SK-N-SH treated with all-trans-retinoic acid at 6 μM for 48 hours (cell line): Measurements from ENCODE around the gene NUP133.

ENCODE experiments used
- ARNTL ChIP-seq: fragments of 450-650 bp; formaldehyde crosslinking; IDR thresholded peaks from 2 replicates; pipeline ENCODE4 v1.5.0; 2020; ENCODE audit warnings: low read depth, mild to moderate bottlenecking, moderate library complexity, borderline replicate concordance
- ESRRG ChIP-seq: fragments of 250-450 bp; sonication (Bioruptor Pico); IDR thresholded peaks from 2 replicates; pipeline ENCODE4 v1.6.1; 2021; ENCODE audit warnings: mild to moderate bottlenecking
- TOX ChIP-seq: fragments of 250-450 bp; sonication (Bioruptor Pico); IDR thresholded peaks from 2 replicates; pipeline ENCODE4 v1.8.0; 2021; ENCODE audit warnings: mild to moderate bottlenecking, moderate library complexity, borderline replicate concordance
- ZFP3 ChIP-seq: fragments of 250-450 bp; sonication (Bioruptor Pico); IDR thresholded peaks from 2 replicates; pipeline ENCODE4 v1.5.0; 2020; ENCODE audit warnings: mild to moderate bottlenecking, moderate library complexity
- ZFP30 ChIP-seq: fragments of 450-650 bp; formaldehyde crosslinking; IDR thresholded peaks from 2 replicates; pipeline ENCODE4 v1.5.0; 2022; ENCODE audit warnings: mild to moderate bottlenecking, moderate library complexity
- TF ChIP-seq, protein P1 (sequence below): fragments of 250-450 bp; sonication (Bioruptor Pico); IDR thresholded peaks from 2 replicates; pipeline ENCODE4 v1.8.0; 2020; ENCODE audit warnings: mild to moderate bottlenecking, moderate library complexity, borderline replicate concordance
- TF ChIP-seq, protein P2 (sequence below): fragments of 250-450 bp; sonication (Bioruptor Pico); IDR thresholded peaks from 2 replicates; pipeline ENCODE4 v1.5.1; 2020; ENCODE audit warnings: low read depth, mild to moderate bottlenecking, moderate library complexity
- TF ChIP-seq, protein P3 (sequence below): fragments of 250-450 bp; sonication (Bioruptor Pico); IDR thresholded peaks from 2 replicates; pipeline ENCODE4 v1.5.1; 2021; ENCODE audit warnings: mild to moderate bottlenecking, moderate library complexity
- TF ChIP-seq, protein P4 (sequence below): fragments of 250-450 bp; sonication (Bioruptor Pico); IDR thresholded peaks from 2 replicates; pipeline ENCODE4 v1.8.0; 2021; ENCODE audit warnings: low read depth, mild to moderate bottlenecking, moderate library complexity, borderline replicate concordance

DNA sequence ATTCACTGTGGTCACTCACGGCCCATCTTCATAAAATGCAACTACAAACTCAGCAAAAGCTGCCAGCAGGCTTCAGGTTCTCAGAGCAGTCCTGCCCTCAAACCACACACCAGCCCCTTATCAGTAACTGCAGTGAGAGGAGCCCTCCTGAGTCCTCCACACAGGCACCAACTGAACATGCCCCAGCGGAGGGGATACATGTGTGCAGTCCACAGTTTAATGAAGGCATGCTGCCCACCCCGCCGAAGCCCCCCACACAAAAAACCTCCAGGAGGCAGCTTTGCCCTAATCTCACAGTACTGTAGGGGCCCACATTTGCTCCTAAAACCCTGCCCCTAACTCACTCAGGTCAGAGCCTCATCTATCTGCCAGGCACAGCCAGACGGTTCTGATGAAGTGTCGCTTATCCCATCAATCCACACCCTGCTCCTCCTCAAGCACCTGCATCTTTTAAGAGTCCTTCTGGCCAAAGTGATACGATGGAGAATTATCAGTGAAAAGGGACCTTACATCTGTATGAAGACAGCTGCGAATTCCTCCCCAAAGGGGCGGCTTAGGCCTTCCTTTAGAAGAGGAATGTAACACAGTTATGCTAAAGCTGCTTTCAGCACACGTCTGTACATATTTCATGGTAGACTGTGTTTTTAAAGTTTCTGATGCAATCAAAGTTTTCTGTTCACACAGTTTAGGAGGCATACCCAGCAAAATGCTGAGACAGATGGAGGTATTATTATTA lies 46.9 kb upstream of the NUP133 start:
- TF ChIP-seq, protein P1, sequence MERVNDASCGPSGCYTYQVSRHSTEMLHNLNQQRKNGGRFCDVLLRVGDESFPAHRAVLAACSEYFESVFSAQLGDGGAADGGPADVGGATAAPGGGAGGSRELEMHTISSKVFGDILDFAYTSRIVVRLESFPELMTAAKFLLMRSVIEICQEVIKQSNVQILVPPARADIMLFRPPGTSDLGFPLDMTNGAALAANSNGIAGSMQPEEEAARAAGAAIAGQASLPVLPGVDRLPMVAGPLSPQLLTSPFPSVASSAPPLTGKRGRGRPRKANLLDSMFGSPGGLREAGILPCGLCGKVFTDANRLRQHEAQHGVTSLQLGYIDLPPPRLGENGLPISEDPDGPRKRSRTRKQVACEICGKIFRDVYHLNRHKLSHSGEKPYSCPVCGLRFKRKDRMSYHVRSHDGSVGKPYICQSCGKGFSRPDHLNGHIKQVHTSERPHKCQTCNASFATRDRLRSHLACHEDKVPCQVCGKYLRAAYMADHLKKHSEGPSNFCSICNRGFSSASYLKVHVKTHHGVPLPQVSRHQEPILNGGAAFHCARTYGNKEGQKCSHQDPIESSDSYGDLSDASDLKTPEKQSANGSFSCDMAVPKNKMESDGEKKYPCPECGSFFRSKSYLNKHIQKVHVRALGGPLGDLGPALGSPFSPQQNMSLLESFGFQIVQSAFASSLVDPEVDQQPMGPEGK: no peak
- TF ChIP-seq ESRRG (CRISPR knock-in tag) (no peak), ZFP3 (CRISPR knock-in tag) (no peak), ZFP30 (CRISPR knock-in tag) (no peak), ARNTL (CRISPR knock-in tag) (no peak), TOX (CRISPR knock-in tag) (no peak)
- TF ChIP-seq, protein P2, sequence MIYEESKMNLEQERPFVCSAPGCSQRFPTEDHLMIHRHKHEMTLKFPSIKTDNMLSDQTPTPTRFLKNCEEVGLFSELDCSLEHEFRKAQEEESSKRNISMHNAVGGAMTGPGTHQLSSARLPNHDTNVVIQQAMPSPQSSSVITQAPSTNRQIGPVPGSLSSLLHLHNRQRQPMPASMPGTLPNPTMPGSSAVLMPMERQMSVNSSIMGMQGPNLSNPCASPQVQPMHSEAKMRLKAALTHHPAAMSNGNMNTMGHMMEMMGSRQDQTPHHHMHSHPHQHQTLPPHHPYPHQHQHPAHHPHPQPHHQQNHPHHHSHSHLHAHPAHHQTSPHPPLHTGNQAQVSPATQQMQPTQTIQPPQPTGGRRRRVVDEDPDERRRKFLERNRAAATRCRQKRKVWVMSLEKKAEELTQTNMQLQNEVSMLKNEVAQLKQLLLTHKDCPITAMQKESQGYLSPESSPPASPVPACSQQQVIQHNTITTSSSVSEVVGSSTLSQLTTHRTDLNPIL: no peak
- TF ChIP-seq, protein P3, sequence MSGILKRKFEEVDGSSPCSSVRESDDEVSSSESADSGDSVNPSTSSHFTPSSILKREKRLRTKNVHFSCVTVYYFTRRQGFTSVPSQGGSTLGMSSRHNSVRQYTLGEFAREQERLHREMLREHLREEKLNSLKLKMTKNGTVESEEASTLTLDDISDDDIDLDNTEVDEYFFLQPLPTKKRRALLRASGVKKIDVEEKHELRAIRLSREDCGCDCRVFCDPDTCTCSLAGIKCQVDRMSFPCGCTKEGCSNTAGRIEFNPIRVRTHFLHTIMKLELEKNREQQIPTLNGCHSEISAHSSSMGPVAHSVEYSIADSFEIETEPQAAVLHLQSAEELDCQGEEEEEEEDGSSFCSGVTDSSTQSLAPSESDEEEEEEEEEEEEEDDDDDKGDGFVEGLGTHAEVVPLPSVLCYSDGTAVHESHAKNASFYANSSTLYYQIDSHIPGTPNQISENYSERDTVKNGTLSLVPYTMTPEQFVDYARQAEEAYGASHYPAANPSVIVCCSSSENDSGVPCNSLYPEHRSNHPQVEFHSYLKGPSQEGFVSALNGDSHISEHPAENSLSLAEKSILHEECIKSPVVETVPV (CRISPR knock-in tag): no peak
- TF ChIP-seq, protein P4, sequence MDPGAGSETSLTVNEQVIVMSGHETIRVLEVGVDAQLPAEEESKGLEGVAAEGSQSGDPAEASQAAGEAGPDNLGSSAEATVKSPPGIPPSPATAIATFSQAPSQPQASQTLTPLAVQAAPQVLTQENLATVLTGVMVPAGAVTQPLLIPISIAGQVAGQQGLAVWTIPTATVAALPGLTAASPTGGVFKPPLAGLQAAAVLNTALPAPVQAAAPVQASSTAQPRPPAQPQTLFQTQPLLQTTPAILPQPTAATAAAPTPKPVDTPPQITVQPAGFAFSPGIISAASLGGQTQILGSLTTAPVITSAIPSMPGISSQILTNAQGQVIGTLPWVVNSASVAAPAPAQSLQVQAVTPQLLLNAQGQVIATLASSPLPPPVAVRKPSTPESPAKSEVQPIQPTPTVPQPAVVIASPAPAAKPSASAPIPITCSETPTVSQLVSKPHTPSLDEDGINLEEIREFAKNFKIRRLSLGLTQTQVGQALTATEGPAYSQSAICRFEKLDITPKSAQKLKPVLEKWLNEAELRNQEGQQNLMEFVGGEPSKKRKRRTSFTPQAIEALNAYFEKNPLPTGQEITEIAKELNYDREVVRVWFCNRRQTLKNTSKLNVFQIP: no peak
